Tibial artery (tissue), 4 donors: ENCODE data around the gene ERMN.
"Not testable (repeated sequence)": the region's sequence is repeated elsewhere in the genome, so short reads cannot be mapped to it uniquely, and the experiment has no call there.

Experiments used
- DNase-seq, 2 donors: peaks; one replicate each; pipeline ENCODE4 v3.0.0-alpha.2; 2019
- H3K27ac ChIP-seq, 2 donors: fragments of 200-600 bp; sonication (generic) in 1 of 2; 1 replicate in 1 of 2; 2 replicates in 1 of 2; pipeline ENCODE4 v1.5.1; 2018 to 2019; ENCODE audit warnings: mild to moderate bottlenecking in 1 of 2
- H3K27me3 ChIP-seq, 2 donors: fragments of 200-600 bp; sonication (generic) in 1 of 2; one replicate each; pipeline versions ENCODE4 v1.5.1 to v1.6.0; 2016 to 2019
- H3K36me3 ChIP-seq, 3 donors: fragments of 200-600 bp; sonication (generic) in 2 of 3; one replicate each; pipeline ENCODE4 v1.5.1; 2016 to 2019; ENCODE audit warnings: mild to moderate bottlenecking in 2 of 3
- H3K4me1 ChIP-seq, 4 donors: fragments of 200-600 bp; sonication (generic) in 2 of 4; 1 replicate in 3 of 4; 2 replicates in 1 of 4; pipeline ENCODE4 v1.5.1; 2016 to 2019
- H3K4me3 ChIP-seq, 2 donors: fragments of 200-600 bp; sonication (generic) in 1 of 2; 1 replicate in 1 of 2; 2 replicates in 1 of 2; pipeline ENCODE4 v1.5.1; 2018 to 2019; ENCODE audit warnings: mild to moderate bottlenecking in 2 of 2
- H3K9me3 ChIP-seq, 3 donors: fragments of 200-600 bp; sonication (generic) in 1 of 3; one replicate each; pipeline ENCODE4 v1.5.1; 2016 to 2019
- intact Hi-C: fragments of 100-400 bp; cut with DNase I; formaldehyde crosslinking; loops from one replicate; pipeline ENCODE4 v1.15.0; 2023; ENCODE audit warnings: low total_unique reads
- TF ChIP-seq, protein P1 (sequence below), 2 experiments: fragments of 200-600 bp in 1 of 2; fragments of 450-650 bp in 1 of 2; IDR thresholded peaks; one replicate each; pipeline ENCODE4 v1.5.1; 2017 to 2019; ENCODE audit warnings: antibody characterized with exemption in 2 of 2, mild to moderate bottlenecking in 1 of 2, moderate library complexity in 1 of 2

Gene ERMN, protein sequence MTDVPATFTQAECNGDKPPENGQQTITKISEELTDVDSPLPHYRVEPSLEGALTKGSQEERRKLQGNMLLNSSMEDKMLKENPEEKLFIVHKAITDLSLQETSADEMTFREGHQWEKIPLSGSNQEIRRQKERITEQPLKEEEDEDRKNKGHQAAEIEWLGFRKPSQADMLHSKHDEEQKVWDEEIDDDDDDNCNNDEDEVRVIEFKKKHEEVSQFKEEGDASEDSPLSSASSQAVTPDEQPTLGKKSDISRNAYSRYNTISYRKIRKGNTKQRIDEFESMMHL

DNA sequence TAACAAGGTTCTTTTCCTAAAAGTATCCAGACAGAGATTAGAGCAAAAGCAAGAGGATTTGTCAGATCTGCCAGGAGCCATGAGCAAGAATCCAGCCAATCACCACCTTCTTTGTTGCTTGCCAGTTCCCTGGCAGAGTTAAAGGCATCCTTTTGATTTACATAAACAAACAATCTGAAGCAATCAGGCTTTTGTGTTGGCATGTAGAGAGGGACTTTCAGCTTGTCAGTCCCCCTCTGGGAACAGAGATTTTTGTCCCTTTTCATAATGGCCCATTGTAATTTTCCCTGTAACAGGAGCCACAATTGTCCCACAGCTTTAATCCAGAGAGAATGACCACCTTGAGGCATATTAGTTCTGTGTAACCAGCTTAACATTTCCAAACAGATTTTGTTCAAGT is at the start of gene ERMN:
Gene ERMN (minus strand): TSS at position 39 of the 400 bp plus-strand sequence. CDS start 182 bp downstream, outside the sequence.
- peaks cover 0 to 27% (median 7%) of the 10 kb centered on the region in 4 donors for H3K4me1 ChIP-seq
- no peak within 1 kb of the TSS for H3K4me3 ChIP-seq
- TF ChIP-seq, protein P1, sequence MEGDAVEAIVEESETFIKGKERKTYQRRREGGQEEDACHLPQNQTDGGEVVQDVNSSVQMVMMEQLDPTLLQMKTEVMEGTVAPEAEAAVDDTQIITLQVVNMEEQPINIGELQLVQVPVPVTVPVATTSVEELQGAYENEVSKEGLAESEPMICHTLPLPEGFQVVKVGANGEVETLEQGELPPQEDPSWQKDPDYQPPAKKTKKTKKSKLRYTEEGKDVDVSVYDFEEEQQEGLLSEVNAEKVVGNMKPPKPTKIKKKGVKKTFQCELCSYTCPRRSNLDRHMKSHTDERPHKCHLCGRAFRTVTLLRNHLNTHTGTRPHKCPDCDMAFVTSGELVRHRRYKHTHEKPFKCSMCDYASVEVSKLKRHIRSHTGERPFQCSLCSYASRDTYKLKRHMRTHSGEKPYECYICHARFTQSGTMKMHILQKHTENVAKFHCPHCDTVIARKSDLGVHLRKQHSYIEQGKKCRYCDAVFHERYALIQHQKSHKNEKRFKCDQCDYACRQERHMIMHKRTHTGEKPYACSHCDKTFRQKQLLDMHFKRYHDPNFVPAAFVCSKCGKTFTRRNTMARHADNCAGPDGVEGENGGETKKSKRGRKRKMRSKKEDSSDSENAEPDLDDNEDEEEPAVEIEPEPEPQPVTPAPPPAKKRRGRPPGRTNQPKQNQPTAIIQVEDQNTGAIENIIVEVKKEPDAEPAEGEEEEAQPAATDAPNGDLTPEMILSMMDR (IDR thresholded peaks at IDR 0.05): no peak
- intact Hi-C loops: no loop called here
- DNase-seq: no peak
- no peaks in the 10 kb centered on the region for H3K36me3 ChIP-seq
- H3K27me3 ChIP-seq: no peaks in the 10 kb centered on the region
- no peak within 1 kb of the TSS for H3K27ac ChIP-seq
- no peaks in the 10 kb centered on the region for H3K9me3 ChIP-seq

DNA sequence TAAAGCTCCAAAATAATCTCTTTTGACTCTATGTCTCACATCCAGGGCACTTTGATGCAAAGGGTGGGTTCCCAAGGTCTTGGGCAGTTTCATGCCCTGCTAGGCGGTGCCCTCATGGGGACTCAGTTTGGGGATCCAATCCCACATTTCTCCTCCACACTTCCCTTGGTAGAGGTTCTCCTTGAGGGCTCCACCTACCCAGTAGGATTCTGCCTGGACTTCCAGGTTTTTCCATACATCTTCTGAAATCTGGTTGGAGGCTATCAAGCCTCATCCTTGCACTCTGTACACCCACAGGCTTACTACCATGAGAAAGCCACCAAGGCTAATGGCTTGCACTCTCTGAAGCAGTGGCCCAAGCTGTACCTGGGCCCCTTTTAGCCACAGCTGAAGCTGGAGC is 49.8 kb upstream of the ERMN start:
- DNase-seq: no peak
- peaks cover 0 to 11% (median 7%) of the 10 kb centered on the region in 3 donors for H3K9me3 ChIP-seq
- no peak overlapping the region for H3K4me3 ChIP-seq
- H3K27me3 ChIP-seq: no peaks in the 10 kb centered on the region
- H3K27ac ChIP-seq: no peak overlapping the region
- peaks cover 0 to 7% (median 0%) of the 10 kb centered on the region in 4 donors for H3K4me1 ChIP-seq
- TF ChIP-seq, protein P1 (IDR thresholded peaks at IDR 0.05): no peak
- H3K36me3 ChIP-seq: no peaks in the 10 kb centered on the region
- intact Hi-C loops: no loop called here

DNA sequence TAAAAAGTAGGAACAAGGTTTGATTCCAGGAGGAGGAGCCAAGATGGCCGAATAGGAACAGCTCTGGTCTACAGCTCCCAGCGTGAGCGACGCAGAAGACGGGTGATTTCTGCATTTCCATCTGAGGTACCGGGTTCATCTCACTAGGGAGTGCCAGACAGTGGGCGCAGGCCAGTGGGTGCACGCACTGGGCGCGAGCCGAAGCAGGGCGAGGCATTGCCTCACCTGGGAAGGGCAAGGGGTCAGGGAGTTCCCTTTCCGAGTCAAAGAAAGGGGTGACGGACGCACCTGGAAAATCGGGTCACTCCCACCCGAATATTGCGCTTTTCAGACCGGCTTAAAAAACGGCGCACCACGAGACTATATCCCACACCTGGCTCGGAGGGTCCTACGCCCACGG is 42.9 kb upstream of the ERMN start:
- H3K27me3 ChIP-seq, H3K27ac ChIP-seq, H3K36me3 ChIP-seq, H3K4me3 ChIP-seq, DNase-seq, H3K4me1 ChIP-seq, intact Hi-C loops, H3K9me3 ChIP-seq: not testable (repeated sequence)

DNA sequence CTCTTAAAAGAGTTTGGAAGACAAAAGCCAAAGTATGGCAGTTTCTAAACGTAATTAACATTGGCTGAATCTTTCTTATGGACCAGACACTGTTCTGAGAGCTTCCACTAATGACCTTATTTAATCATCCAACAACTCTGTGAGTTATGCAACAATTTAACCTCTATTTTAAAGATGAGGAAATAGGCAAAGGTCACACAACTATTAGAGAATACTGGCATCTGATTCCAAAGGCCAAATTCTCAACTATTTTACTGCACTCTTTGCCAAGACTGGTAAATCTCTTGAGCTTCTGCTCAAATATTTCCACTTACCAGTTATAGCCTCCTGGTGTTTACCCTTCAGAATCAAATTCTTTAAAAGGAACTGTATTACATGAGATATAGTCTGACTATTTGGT is 42.1 kb upstream of the ERMN start:
- Histone ChIP-seq H3K4me3 (no peak overlapping the region), H3K36me3 (no peaks in the 10 kb centered on the region), H3K4me1 (no peaks in the 10 kb centered on the region), H3K27ac (no peak overlapping the region), H3K27me3 (no peaks in the 10 kb centered on the region), H3K9me3 (no peaks in the 10 kb centered on the region)
- intact Hi-C loops: no loop called here
- TF ChIP-seq, protein P1 (IDR thresholded peaks at IDR 0.05): no peak
- no peak for DNase-seq

DNA sequence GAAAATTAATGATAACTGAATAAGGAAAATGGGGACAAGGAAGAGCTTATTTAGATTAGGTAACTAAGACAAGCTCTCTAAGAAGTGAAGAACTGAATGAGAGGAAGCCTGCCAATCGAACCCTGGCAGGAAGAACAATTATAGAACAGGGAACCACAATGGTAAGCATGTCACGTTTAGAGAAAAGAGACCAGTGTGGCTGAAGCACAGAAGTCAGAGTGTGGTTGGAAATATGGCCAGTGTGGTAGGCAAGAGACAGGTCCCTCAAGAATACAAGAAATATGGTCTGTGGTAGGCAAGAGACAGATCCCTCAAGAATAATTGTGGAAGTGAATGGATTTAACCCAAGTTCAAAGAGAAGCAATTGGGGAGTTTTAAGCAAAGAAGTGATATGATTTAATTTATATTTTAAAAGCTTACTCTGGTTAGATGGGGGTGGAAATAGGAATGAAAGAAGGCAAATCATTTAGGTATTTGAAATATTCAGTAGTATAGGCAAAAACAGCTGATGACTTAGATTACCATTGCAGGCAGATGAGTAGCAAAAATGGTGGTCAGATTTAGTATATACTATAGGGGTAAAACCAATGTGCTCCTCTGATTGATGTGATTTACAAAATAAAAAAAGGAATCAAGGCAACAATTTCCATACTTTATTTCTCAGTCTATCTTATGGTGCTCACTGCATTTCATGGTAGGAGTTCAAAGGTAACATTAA is 38.8 kb upstream of the ERMN start:
- no peak for DNase-seq
- Histone ChIP-seq H3K36me3 (no peaks in the 10 kb centered on the region), H3K27ac (no peak overlapping the region), H3K4me3 (no peak overlapping the region), H3K27me3 (no peaks in the 10 kb centered on the region), H3K4me1 (no peaks in the 10 kb centered on the region), H3K9me3 (no peaks in the 10 kb centered on the region)
- intact Hi-C loops: no loop called here
- TF ChIP-seq, protein P1 (IDR thresholded peaks at IDR 0.05): no peak

DNA sequence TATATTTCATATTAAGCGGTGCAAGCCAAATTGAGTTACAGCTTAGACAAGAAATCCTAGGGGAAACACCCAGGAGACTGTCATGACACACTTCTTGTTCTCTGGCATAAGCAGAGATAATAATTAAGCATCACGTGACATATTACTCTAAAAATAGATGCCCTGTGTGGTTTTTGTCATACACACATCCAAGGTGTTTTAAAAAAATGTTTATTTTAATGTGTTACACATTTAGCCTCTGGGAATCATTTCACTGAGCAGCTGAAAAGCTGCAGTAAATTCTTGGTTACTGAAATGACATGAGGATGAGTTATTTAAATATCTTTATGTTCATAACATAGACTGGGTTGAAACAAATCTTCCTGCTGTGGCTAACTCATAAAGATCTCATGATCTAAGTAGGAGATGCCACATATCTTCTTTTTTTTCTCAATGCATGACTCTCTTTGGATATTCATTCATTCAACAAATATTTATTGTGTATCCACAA is 38.0 kb upstream of the ERMN start:
- H3K27ac ChIP-seq: no peak overlapping the region
- no peaks in the 10 kb centered on the region for H3K4me1 ChIP-seq
- H3K27me3 ChIP-seq: no peaks in the 10 kb centered on the region
- intact Hi-C loops: no loop called here
- DNase-seq: no peak
- H3K4me3 ChIP-seq: no peak overlapping the region
- H3K9me3 ChIP-seq: no peaks in the 10 kb centered on the region
- TF ChIP-seq, protein P1 (IDR thresholded peaks at IDR 0.05): no peak
- no peaks in the 10 kb centered on the region for H3K36me3 ChIP-seq
